ENCODE results near the gene SLC17A7. TPM values are rescaled to one million over a fixed set of nuclear protein-coding genes. Genes with fewer than 3 reads are reported as not detected.

SLC17A7 gene
- total RNA-seq, 2 donors from 2014 or later: 0.59 to 0.67 TPM

- no peak for DNase-seq (ENCODE audit: low spot score)
- H3K27me3 ChIP-seq: no peaks in the 10 kb centered on the region
- H3K36me3 ChIP-seq: no peaks in the 10 kb centered on the region
- no peak overlapping the region for H3K27ac ChIP-seq
- H3K4me3 ChIP-seq: no peak overlapping the region
- no peaks in the 10 kb centered on the region for H3K9me3 ChIP-seq
- no peaks in the 10 kb centered on the region for H3K4me1 ChIP-seq
- TF ChIP-seq CTCF (IDR thresholded peaks at IDR 0.05): no peak
These were observed 41.3 kb downstream of the SLC17A7 start for GRCh38 chr19:49400029-49400428.

GRCh38 chr19:49398931-49399330 is 42.4 kb downstream of the SLC17A7 start:
- H3K36me3 ChIP-seq: no peaks in the 10 kb centered on the region
- H3K27ac ChIP-seq: no peak overlapping the region
- TF ChIP-seq CTCF (IDR thresholded peaks at IDR 0.05): no peak
- DNase-seq (ENCODE audit: low spot score): no peak
- no peaks in the 10 kb centered on the region for H3K4me1 ChIP-seq
- no peaks in the 10 kb centered on the region for H3K27me3 ChIP-seq
- H3K4me3 ChIP-seq: no peak overlapping the region
- no peaks in the 10 kb centered on the region for H3K9me3 ChIP-seq

- no peaks in the 10 kb centered on the region for H3K4me1 ChIP-seq
- no peak for DNase-seq (ENCODE audit: low spot score)
- no peaks in the 10 kb centered on the region for H3K36me3 ChIP-seq
- no peak overlapping the region for H3K27ac ChIP-seq
- TF ChIP-seq CTCF (IDR thresholded peaks at IDR 0.05): no peak
- no peaks in the 10 kb centered on the region for H3K27me3 ChIP-seq
- H3K9me3 ChIP-seq: no peaks in the 10 kb centered on the region
- H3K4me3 ChIP-seq: no peak overlapping the region
These were observed 43.2 kb downstream of the SLC17A7 start for GRCh38 chr19:49398001-49398615.

- Histone ChIP-seq H3K4me3 (no peak overlapping the region), H3K9me3 (no peaks in the 10 kb centered on the region), H3K36me3 (no peaks in the 10 kb centered on the region), H3K4me1 (no peaks in the 10 kb centered on the region), H3K27me3 (no peaks in the 10 kb centered on the region), H3K27ac (no peak overlapping the region)
- no peak for DNase-seq (ENCODE audit: low spot score)
- TF ChIP-seq CTCF (IDR thresholded peaks at IDR 0.05): no peak
These were observed 44.4 kb downstream of the SLC17A7 start for GRCh38 chr19:49396738-49397505.

- Histone ChIP-seq H3K27me3 (no peaks in the 10 kb centered on the region), H3K27ac (no peak overlapping the region)
- TF ChIP-seq CTCF (IDR thresholded peaks at IDR 0.05): no peak
These were observed 45.5 kb downstream of the SLC17A7 start for GRCh38 chr19:49395581-49396407.

More at GRCh38 chr19:49395581-49396407, 45.5 kb downstream of the SLC17A7 start:
- H3K9me3 ChIP-seq: no peaks in the 10 kb centered on the region
- no peaks in the 10 kb centered on the region for H3K4me1 ChIP-seq
- DNase-seq (ENCODE audit: low spot score): no peak
- H3K4me3 ChIP-seq: no peak overlapping the region
- H3K36me3 ChIP-seq: no peaks in the 10 kb centered on the region
